A549 treated with RU486 at 1 μM for 4 hours (cell line): ENCODE data around the gene MARS2. TPM values are rescaled to one million over a fixed set of nuclear protein-coding genes. Genes with fewer than 3 reads are reported as not detected.

Experiments used
- total RNA-seq: library from RNA; stranded (reverse); fragments of 200-300 nt; extraction: Qiagen RNA extraction; gene quantifications from 5 replicates; pipeline ENCODE4 v1.2.3, GENCODE V29; 2022; ENCODE audit warnings: low read depth

Gene MARS2
- 10.6 to 12.6 TPM (median 11.4 TPM) in 5 replicates for total RNA-seq

GRCh38 chr2:197705121-197705911 lies at the start of gene MARS2:
Gene MARS2, plus strand, starts transcription at chr2:197705369. Its CDS starts 37 bp downstream, at chr2:197705406.

GRCh38 chr2:197675246-197675645 lies 29.9 kb upstream of the MARS2 start, which contains the start of gene RFTN2:
Gene RFTN2, minus strand, starts transcription at chr2:197675587. Its CDS starts 129 bp downstream, at chr2:197675458.

Other genes starting within 250 kb of the MARS2 start
- 534 to 719 TPM (median 649 TPM) in 5 replicates for gene HSPD1, start 205.5 kb upstream of the MARS2 start, total RNA-seq
- 453 to 975 TPM (median 543 TPM) in 5 replicates for gene HSPE1, start 205.0 kb upstream of the MARS2 start, total RNA-seq
- gene MOB4, start 189.3 kb upstream of the MARS2 start, total RNA-seq, result 7.3 to 38.8 TPM (median 28.8 TPM) in 5 replicates
- gene RFTN2, start 29.8 kb upstream of the MARS2 start, total RNA-seq, result not detected in 5 replicates
- gene BOLL, start 80.0 kb downstream of the MARS2 start, total RNA-seq, result not detected in 5 replicates
- gene PLCL1, start 99.2 kb downstream of the MARS2 start, total RNA-seq, result not detected in 5 replicates